Nephron (organoid): Measurements from ENCODE around the gene SCAND1.
"Not testable (repeated sequence)": the region's sequence is repeated elsewhere in the genome, so short reads cannot be mapped to it uniquely, and the experiment has no call there.

Experiments used
- H3K27ac Mint-ChIP-seq, 3 experiments: 2 replicates each; pipeline ENCODE4 v1.8.0; 2020; ENCODE audit warnings: mixed read lengths in 3 of 3, mild to moderate bottlenecking in 2 of 3, moderate library complexity in 1 of 3
- H3K27me3 Mint-ChIP-seq: 2 replicates; pipeline ENCODE4 v1.8.0; 2021; ENCODE audit warnings: low read depth, mild to moderate bottlenecking, moderate library complexity, mixed read lengths
- H3K36me3 Mint-ChIP-seq: 2 replicates; pipeline ENCODE4 v1.8.0; 2020; ENCODE audit warnings: low read depth, mixed read lengths
- H3K4me1 Mint-ChIP-seq: 2 replicates; pipeline ENCODE4 v1.8.0; 2020; ENCODE audit warnings: mixed read lengths
- H3K4me3 Mint-ChIP-seq, 3 experiments: 2 replicates each; pipeline ENCODE4 v1.8.0; 2020; ENCODE audit warnings: mild to moderate bottlenecking in 3 of 3, mixed read lengths in 3 of 3, moderate library complexity in 2 of 3
- H3K9me3 Mint-ChIP-seq: 2 replicates; pipeline ENCODE4 v1.8.0; 2020; ENCODE audit warnings: mixed read lengths
- CTCF ChIP-seq, 3 experiments: fragments of 200-600 bp; sonication (generic); IDR thresholded peaks; one replicate each; pipeline ENCODE4 v1.5.0; 2021; ENCODE audit warnings: antibody characterized with exemption in 3 of 3; ENCODE audit not compliant: unreplicated experiment in 3 of 3

Gene SCAND1

GRCh38 chr20:35954907-35955251, 577 bp upstream of the SCAND1 start:
- Mint-ChIP-seq H3K4me3 (peak overlapping the region; percentile 100), H3K27ac (peak overlapping the region; percentile 97 to 99 (median 98)), H3K36me3 (peaks cover 14% of the 10 kb centered on the region), H3K9me3 (no peaks in the 10 kb centered on the region), H3K4me1 (peaks cover 12% of the 10 kb centered on the region), H3K27me3 (no peaks in the 10 kb centered on the region)
- TF ChIP-seq CTCF (IDR thresholded peaks at IDR 0.05; ENCODE audit: unreplicated experiment in 3 of 3), result no peak

- TF ChIP-seq CTCF (IDR thresholded peaks at IDR 0.05; ENCODE audit: unreplicated experiment in 3 of 3), result no peak
- Mint-ChIP-seq H3K27ac (peak overlapping the region; percentile 97 to 99 (median 98)), H3K4me1 (peaks cover 12% of the 10 kb centered on the region), H3K27me3 (no peaks in the 10 kb centered on the region), H3K36me3 (peaks cover 11% of the 10 kb centered on the region), H3K4me3 (peak overlapping the region; percentile 100), H3K9me3 (no peaks in the 10 kb centered on the region)
Measured at GRCh38 chr20:35953387-35954199, 709 bp downstream of the SCAND1 start.

GRCh38 chr20:35952480-35953386, 1.6 kb downstream of the SCAND1 start:
- H3K36me3 Mint-ChIP-seq, result peaks cover 13% of the 10 kb centered on the region
- H3K9me3 Mint-ChIP-seq, result no peaks in the 10 kb centered on the region
- no peak for TF ChIP-seq CTCF (IDR thresholded peaks at IDR 0.05; ENCODE audit: unreplicated experiment in 3 of 3)
- H3K4me1 Mint-ChIP-seq, result peaks cover 12% of the 10 kb centered on the region
- peak overlapping the region; percentile 100 for H3K4me3 Mint-ChIP-seq
- no peaks in the 10 kb centered on the region for H3K27me3 Mint-ChIP-seq
- H3K27ac Mint-ChIP-seq, result peak overlapping the region; percentile 97 to 99 (median 98)

- Mint-ChIP-seq H3K27ac (peak overlapping the region; percentile 97 to 99 (median 98)), H3K4me1 (peaks cover 12% of the 10 kb centered on the region), H3K4me3 (peak overlapping the region; percentile 37 to 100 (median 100)), H3K36me3 (peaks cover 19% of the 10 kb centered on the region)
- not testable (repeated sequence) for H3K27me3 Mint-ChIP-seq, H3K9me3 Mint-ChIP-seq
Measured at GRCh38 chr20:35952080-35952479, 2.2 kb downstream of the SCAND1 start.

GRCh38 chr20:35950093-35950492, 4.2 kb downstream of the SCAND1 start:
- Mint-ChIP-seq H3K27me3 (no peaks in the 10 kb centered on the region), H3K36me3 (peaks cover 22% of the 10 kb centered on the region), H3K4me1 (peaks cover 12% of the 10 kb centered on the region), H3K9me3 (no peaks in the 10 kb centered on the region), H3K4me3 (no peak overlapping the region), H3K27ac (no peak overlapping the region)
- no peak for TF ChIP-seq CTCF (IDR thresholded peaks at IDR 0.05; ENCODE audit: unreplicated experiment in 3 of 3)

GRCh38 chr20:35947907-35948306, 6.4 kb downstream of the SCAND1 start:
- Mint-ChIP-seq H3K27ac (no peak overlapping the region), H3K27me3 (no peaks in the 10 kb centered on the region), H3K9me3 (no peaks in the 10 kb centered on the region), H3K4me1 (peaks cover 7% of the 10 kb centered on the region), H3K4me3 (no peak overlapping the region), H3K36me3 (peaks cover 28% of the 10 kb centered on the region)
- TF ChIP-seq CTCF (IDR thresholded peaks at IDR 0.05; ENCODE audit: unreplicated experiment in 3 of 3), result no peak
